HepG2 (cell line): Measurements from ENCODE around the gene GNB1. TPM values are rescaled to one million over a fixed set of nuclear protein-coding genes. Genes with fewer than 3 reads are reported as not detected.

ENCODE experiments used
- HIVEP1 ChIP-seq: sonication (generic); formaldehyde crosslinking; IDR thresholded peaks from 2 replicates; pipeline ENCODE4 v1.4.0; 2020; ENCODE audit warnings: mild to moderate bottlenecking, missing genetic modification reagents
- KDM5B ChIP-seq: sonication (generic); formaldehyde crosslinking; IDR thresholded peaks from 2 replicates; pipeline ENCODE4 v1.4.0; 2020; ENCODE audit warnings: missing genetic modification reagents, mild to moderate bottlenecking, borderline replicate concordance
- RXRA ChIP-seq: sonication (generic); formaldehyde crosslinking; IDR thresholded peaks from 2 replicates; pipeline ENCODE4 v1.5.1; 2020; ENCODE audit warnings: missing genetic modification reagents
- SRF ChIP-seq: IDR thresholded peaks from 2 replicates; pipeline ENCODE4 v1.6.1; 2011; ENCODE audit warnings: mild to moderate bottlenecking, low read depth, low read length, moderate library complexity
- STAT5B ChIP-seq: sonication (generic); formaldehyde crosslinking; IDR thresholded peaks from 2 replicates; pipeline ENCODE4 v1.4.0; 2020; ENCODE audit warnings: missing genetic modification reagents
- TEAD2 ChIP-seq: sonication (generic); formaldehyde crosslinking; IDR thresholded peaks from 2 replicates; pipeline ENCODE4 v1.9.0; 2021; ENCODE audit warnings: missing genetic modification reagents
- ZNF12 ChIP-seq: sonication (generic); formaldehyde crosslinking; IDR thresholded peaks from 2 replicates; pipeline ENCODE4 v1.5.0; 2020; ENCODE audit warnings: missing genetic modification reagents
- ZNF253 ChIP-seq: sonication (generic); formaldehyde crosslinking; IDR thresholded peaks from 2 replicates; pipeline ENCODE4 v1.8.0; 2022; ENCODE audit warnings: mild to moderate bottlenecking, missing genetic modification reagents, borderline replicate concordance
- polyA plus RNA-seq, 8 experiments: library from polyadenylated mRNA; depleted of rRNA in 3 of 8; stranded (reverse) in 7 of 8; unstranded in 1 of 8; fragments of >200 nt; fragmentation: Illumina TruSeq in 4 of 8; extraction: Trizol in 4 of 8; gene quantifications; 2 replicates each; pipeline versions ENCODE4 v1.2.1 to v1.2.3, GENCODE V29; 2011 to 2016; ENCODE audit warnings: low read depth in 4 of 8, missing spikeins in 1 of 8, mixed read lengths in 1 of 8; ENCODE audit not compliant: insufficient read depth in 1 of 8
- total RNA-seq, 5 experiments: library from RNA; depleted of rRNA; stranded (reverse); fragments of >200 nt; fragmentation: Illumina TruSeq; extraction: Trizol; gene quantifications; 2 replicates each; pipeline ENCODE4 v1.2.3, GENCODE V29; 2016; ENCODE audit warnings: low read depth in 1 of 5
- TF ChIP-seq, protein P1 (sequence below): sonication (generic); formaldehyde crosslinking; IDR thresholded peaks from 2 replicates; pipeline ENCODE4 v1.4.0; 2020; ENCODE audit warnings: missing genetic modification reagents
- TF ChIP-seq, protein P2 (sequence below): sonication (generic); formaldehyde crosslinking; IDR thresholded peaks from 2 replicates; pipeline ENCODE4 v1.4.0; 2020; ENCODE audit warnings: missing genetic modification reagents
- TF ChIP-seq, protein P3 (sequence below): sonication (generic); formaldehyde crosslinking; IDR thresholded peaks from 2 replicates; pipeline ENCODE4 v1.9.0; 2021; ENCODE audit warnings: missing genetic modification reagents, mild to moderate bottlenecking, borderline replicate concordance
- TF ChIP-seq, protein P4 (sequence below), 2 experiments: sonication (generic) in 1 of 2; formaldehyde crosslinking in 1 of 2; IDR thresholded peaks; 2 replicates each; pipeline versions ENCODE4 v1.4.0 to v1.6.1; 2016 to 2020; ENCODE audit warnings: borderline replicate concordance in 1 of 2, low read depth in 1 of 2, mild to moderate bottlenecking in 1 of 2, missing genetic modification reagents in 1 of 2
- TF ChIP-seq, protein P5 (sequence below): sonication (generic); formaldehyde crosslinking; IDR thresholded peaks from 2 replicates; pipeline ENCODE4 v1.5.0; 2020; ENCODE audit warnings: missing genetic modification reagents
- TF ChIP-seq, protein P6 (sequence below): sonication (generic); formaldehyde crosslinking; IDR thresholded peaks from 2 replicates; pipeline ENCODE4 v1.8.0; 2023; ENCODE audit warnings: mild to moderate bottlenecking, missing genetic modification reagents

The GNB1 gene
- total and polyA plus RNA-seq, 2 of the 13 experiments (the other 11 are each of a cell fraction or from before 2014, with no cell fraction given): 66.2 to 327 TPM

DNA sequence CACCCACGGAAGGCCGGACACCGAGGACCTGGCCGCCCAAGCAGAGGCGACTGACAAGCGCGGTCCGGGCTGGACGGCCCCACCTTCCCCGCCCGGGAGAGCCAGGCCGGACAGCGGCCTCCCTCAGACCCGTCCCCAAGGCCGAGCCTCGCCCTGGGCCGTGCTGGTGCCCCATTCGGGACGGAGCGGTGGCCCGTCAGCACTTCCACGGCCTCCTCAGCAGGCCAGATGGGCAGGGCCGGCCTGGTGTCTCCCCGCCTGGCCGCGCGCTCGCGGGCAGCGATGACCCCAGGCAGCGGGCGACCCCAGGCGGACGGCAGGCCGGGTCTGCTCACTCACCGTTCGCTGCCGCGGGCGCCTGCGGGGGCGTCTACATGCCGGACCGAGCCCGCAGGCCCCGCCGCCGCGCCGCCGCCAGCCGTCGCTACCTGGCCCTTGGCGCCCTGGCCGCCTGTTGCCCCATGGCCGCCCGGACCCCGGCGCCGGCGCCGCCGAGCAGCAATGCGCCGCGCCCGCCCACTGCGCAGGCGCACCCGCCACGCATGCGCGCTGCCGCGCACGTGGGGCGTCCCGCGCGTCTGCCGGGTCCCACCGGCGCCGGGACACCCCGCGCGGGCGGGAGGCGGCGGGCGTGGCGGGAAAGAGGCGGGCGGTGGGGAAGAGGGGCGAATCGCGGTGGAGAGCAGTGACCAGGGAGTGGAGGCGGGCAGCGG, 112.8 kb downstream of the GNB1 start, which contains the start of gene NADK (continued):
- TF ChIP-seq HIVEP1 (CRISPR knock-in tag) (peak; percentile 62; the same call in 1 of the 2 replicates), STAT5B (CRISPR knock-in tag) (no peak), RXRA (CRISPR knock-in tag) (no peak), KDM5B (CRISPR knock-in tag) (peak; percentile 42; the same call in 1 of the 2 replicates), ZNF253 (CRISPR knock-in tag) (no peak), TEAD2 (no peak), ZNF12 (CRISPR knock-in tag) (0 out of 2 replicates have a peak, but pooled peaks have one; percentile 2), SRF (no peak)
- TF ChIP-seq, protein P1, sequence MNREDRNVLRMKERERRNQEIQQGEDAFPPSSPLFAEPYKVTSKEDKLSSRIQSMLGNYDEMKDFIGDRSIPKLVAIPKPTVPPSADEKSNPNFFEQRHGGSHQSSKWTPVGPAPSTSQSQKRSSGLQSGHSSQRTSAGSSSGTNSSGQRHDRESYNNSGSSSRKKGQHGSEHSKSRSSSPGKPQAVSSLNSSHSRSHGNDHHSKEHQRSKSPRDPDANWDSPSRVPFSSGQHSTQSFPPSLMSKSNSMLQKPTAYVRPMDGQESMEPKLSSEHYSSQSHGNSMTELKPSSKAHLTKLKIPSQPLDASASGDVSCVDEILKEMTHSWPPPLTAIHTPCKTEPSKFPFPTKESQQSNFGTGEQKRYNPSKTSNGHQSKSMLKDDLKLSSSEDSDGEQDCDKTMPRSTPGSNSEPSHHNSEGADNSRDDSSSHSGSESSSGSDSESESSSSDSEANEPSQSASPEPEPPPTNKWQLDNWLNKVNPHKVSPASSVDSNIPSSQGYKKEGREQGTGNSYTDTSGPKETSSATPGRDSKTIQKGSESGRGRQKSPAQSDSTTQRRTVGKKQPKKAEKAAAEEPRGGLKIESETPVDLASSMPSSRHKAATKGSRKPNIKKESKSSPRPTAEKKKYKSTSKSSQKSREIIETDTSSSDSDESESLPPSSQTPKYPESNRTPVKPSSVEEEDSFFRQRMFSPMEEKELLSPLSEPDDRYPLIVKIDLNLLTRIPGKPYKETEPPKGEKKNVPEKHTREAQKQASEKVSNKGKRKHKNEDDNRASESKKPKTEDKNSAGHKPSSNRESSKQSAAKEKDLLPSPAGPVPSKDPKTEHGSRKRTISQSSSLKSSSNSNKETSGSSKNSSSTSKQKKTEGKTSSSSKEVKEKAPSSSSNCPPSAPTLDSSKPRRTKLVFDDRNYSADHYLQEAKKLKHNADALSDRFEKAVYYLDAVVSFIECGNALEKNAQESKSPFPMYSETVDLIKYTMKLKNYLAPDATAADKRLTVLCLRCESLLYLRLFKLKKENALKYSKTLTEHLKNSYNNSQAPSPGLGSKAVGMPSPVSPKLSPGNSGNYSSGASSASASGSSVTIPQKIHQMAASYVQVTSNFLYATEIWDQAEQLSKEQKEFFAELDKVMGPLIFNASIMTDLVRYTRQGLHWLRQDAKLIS (CRISPR knock-in tag): no peak
- TF ChIP-seq, protein P2, sequence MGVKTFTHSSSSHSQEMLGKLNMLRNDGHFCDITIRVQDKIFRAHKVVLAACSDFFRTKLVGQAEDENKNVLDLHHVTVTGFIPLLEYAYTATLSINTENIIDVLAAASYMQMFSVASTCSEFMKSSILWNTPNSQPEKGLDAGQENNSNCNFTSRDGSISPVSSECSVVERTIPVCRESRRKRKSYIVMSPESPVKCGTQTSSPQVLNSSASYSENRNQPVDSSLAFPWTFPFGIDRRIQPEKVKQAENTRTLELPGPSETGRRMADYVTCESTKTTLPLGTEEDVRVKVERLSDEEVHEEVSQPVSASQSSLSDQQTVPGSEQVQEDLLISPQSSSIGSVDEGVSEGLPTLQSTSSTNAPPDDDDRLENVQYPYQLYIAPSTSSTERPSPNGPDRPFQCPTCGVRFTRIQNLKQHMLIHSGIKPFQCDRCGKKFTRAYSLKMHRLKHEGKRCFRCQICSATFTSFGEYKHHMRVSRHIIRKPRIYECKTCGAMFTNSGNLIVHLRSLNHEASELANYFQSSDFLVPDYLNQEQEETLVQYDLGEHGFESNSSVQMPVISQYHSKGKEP: no peak
- TF ChIP-seq, protein P3, sequence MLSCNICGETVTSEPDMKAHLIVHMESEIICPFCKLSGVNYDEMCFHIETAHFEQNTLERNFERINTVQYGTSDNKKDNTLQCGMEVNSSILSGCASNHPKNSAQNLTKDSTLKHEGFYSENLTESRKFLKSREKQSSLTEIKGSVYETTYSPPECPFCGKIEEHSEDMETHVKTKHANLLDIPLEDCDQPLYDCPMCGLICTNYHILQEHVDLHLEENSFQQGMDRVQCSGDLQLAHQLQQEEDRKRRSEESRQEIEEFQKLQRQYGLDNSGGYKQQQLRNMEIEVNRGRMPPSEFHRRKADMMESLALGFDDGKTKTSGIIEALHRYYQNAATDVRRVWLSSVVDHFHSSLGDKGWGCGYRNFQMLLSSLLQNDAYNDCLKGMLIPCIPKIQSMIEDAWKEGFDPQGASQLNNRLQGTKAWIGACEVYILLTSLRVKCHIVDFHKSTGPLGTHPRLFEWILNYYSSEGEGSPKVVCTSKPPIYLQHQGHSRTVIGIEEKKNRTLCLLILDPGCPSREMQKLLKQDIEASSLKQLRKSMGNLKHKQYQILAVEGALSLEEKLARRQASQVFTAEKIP (CRISPR knock-in tag): no peak
- TF ChIP-seq, protein P4, sequence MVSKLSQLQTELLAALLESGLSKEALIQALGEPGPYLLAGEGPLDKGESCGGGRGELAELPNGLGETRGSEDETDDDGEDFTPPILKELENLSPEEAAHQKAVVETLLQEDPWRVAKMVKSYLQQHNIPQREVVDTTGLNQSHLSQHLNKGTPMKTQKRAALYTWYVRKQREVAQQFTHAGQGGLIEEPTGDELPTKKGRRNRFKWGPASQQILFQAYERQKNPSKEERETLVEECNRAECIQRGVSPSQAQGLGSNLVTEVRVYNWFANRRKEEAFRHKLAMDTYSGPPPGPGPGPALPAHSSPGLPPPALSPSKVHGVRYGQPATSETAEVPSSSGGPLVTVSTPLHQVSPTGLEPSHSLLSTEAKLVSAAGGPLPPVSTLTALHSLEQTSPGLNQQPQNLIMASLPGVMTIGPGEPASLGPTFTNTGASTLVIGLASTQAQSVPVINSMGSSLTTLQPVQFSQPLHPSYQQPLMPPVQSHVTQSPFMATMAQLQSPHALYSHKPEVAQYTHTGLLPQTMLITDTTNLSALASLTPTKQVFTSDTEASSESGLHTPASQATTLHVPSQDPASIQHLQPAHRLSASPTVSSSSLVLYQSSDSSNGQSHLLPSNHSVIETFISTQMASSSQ (IDR thresholded peaks at IDR 0.05; ENCODE audit: low read depth): no peak
- TF ChIP-seq, protein P4 (CRISPR knock-in tag; IDR thresholded peaks at IDR 0.05; ENCODE audit: borderline replicate concordance): no peak
- TF ChIP-seq, protein P5, sequence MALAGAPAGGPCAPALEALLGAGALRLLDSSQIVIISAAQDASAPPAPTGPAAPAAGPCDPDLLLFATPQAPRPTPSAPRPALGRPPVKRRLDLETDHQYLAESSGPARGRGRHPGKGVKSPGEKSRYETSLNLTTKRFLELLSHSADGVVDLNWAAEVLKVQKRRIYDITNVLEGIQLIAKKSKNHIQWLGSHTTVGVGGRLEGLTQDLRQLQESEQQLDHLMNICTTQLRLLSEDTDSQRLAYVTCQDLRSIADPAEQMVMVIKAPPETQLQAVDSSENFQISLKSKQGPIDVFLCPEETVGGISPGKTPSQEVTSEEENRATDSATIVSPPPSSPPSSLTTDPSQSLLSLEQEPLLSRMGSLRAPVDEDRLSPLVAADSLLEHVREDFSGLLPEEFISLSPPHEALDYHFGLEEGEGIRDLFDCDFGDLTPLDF (CRISPR knock-in tag): 0 out of 2 replicates have a peak, but pooled peaks have one; percentile 1
- TF ChIP-seq, protein P6, sequence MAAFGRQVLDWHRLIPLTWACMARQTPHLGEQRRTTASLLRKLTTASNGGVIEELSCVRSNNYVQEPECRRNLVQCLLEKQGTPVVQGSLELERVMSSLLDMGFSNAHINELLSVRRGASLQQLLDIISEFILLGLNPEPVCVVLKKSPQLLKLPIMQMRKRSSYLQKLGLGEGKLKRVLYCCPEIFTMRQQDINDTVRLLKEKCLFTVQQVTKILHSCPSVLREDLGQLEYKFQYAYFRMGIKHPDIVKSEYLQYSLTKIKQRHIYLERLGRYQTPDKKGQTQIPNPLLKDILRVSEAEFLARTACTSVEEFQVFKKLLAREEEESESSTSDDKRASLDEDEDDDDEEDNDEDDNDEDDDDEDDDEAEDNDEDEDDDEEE (CRISPR knock-in tag): 0 out of 2 replicates have a peak, but pooled peaks have one; percentile 10
